VCaP (cell line): ENCODE data around the gene PREX1.
A peak's percentile ranks its signal among the peaks of the same experiment; 100 is the strongest.

Experiments
- H3K27ac ChIP-seq: fragments of 450-650 bp; 2 replicates; pipeline ENCODE4 v1.5.1; 2017
- TF ChIP-seq, protein P1 (sequence below): fragments of 450-650 bp; conservative IDR thresholded peaks from 2 replicates; pipeline ENCODE4 v1.5.1; 2017; ENCODE audit warnings: mild to moderate bottlenecking, moderate library complexity

The PREX1 gene

GRCh38 chr20:48658505-48658904 lies 169.3 kb downstream of the PREX1 start:
- TF ChIP-seq, protein P1, sequence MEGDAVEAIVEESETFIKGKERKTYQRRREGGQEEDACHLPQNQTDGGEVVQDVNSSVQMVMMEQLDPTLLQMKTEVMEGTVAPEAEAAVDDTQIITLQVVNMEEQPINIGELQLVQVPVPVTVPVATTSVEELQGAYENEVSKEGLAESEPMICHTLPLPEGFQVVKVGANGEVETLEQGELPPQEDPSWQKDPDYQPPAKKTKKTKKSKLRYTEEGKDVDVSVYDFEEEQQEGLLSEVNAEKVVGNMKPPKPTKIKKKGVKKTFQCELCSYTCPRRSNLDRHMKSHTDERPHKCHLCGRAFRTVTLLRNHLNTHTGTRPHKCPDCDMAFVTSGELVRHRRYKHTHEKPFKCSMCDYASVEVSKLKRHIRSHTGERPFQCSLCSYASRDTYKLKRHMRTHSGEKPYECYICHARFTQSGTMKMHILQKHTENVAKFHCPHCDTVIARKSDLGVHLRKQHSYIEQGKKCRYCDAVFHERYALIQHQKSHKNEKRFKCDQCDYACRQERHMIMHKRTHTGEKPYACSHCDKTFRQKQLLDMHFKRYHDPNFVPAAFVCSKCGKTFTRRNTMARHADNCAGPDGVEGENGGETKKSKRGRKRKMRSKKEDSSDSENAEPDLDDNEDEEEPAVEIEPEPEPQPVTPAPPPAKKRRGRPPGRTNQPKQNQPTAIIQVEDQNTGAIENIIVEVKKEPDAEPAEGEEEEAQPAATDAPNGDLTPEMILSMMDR: no peak
- H3K27ac ChIP-seq: peak overlapping the region; percentile 89

- TF ChIP-seq, protein P1: no peak
- H3K27ac ChIP-seq: peak overlapping the region; percentile 89
Observed at GRCh38 chr20:48658198-48658476, 169.7 kb downstream of the PREX1 start.

- peak overlapping the region; percentile 89 for H3K27ac ChIP-seq
- TF ChIP-seq, protein P1: peak; percentile 98
Observed at GRCh38 chr20:48657426-48658197, 170.2 kb downstream of the PREX1 start.

- TF ChIP-seq, protein P1: peak; percentile 24
- H3K27ac ChIP-seq: no peak overlapping the region
Observed at GRCh38 chr20:48656661-48657211, 171.1 kb downstream of the PREX1 start.

DNA sequence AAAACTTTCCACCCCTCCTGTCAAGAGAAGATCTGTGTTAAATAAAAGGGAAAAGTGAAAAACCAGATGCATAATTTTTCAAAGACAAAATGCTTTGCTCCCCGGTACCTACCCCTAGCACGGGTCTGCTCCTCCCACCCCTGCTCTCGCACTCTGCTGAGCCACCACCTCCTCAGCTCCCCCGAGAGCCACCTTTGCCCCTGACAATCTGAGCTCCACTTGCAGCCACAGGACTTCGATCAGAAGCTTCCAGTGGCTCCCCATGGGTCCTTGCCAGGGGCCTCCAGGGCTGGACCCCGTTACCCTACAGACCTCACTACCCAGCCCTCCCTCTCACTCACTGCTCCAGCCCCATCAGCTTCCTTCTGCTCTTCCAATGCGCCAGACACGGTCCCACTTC lies 171.7 kb downstream of the PREX1 start:
- no peak overlapping the region for H3K27ac ChIP-seq
- TF ChIP-seq, protein P1: no peak

- TF ChIP-seq, protein P1: no peak
- no peak overlapping the region for H3K27ac ChIP-seq
Observed at GRCh38 chr20:48653706-48654051, 174.1 kb downstream of the PREX1 start.

DNA sequence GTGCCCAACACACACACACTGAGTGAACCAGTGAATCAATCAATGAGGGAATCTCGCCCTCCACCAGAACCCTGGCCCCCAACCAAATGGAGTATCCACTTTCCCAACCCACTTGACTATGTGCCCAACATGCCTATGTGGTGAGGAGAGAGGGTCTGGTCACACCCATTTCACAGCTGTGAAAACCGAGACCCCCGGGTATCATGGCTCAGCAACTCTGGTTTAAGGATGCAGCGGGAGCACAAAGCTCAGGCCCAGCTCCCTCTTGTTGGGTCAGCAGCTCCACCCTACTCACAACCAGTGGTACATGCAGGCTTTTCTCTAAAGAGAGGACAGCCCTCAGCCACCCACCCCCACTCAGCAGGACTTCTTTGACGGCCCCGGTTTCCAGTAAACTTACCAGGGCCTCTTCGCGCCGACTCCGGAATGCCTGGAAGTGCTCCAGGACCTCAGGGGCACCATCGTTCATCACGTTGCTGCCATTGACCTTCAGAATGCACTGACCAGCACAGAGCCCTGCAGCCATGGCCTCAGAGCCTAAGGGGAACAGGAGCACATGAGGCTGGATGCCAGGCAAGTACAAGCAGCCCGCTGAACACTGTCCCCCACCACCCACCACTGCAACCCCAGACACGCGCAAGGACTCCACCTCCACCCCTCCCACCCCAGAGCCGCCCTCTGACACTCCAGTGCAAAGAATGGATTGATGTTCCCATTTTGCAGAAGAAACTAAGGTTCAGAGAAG lies 174.7 kb downstream of the PREX1 start:
- TF ChIP-seq, protein P1: no peak
- H3K27ac ChIP-seq: no peak overlapping the region
